HepG2 (cell line): ENCODE data around the gene APRT. TPM values are rescaled to one million over a fixed set of nuclear protein-coding genes. Genes with fewer than 3 reads are reported as not detected.

Experiments
- ARID2 ChIP-seq: sonication (generic); formaldehyde crosslinking; IDR thresholded peaks from 2 replicates; pipeline ENCODE4 v1.8.1; 2022; ENCODE audit warnings: mild to moderate bottlenecking, missing genetic modification reagents, borderline replicate concordance
- ARID5B ChIP-seq: IDR thresholded peaks from 2 replicates; pipeline ENCODE4 v1.4.0; 2020; ENCODE audit warnings: mild to moderate bottlenecking, missing genetic modification reagents
- ARNTL ChIP-seq: sonication (generic); formaldehyde crosslinking; IDR thresholded peaks from 2 replicates; pipeline ENCODE4 v1.4.0; 2020; ENCODE audit warnings: mild to moderate bottlenecking, missing genetic modification reagents
- FIP1L1 ChIP-seq: fragments of 200-400 bp; formaldehyde crosslinking; IDR thresholded peaks from 2 replicates; pipeline ENCODE4 v1.6.1; 2018; ENCODE audit warnings: low read depth, mild to moderate bottlenecking, low read length, moderate library complexity, borderline replicate concordance; ENCODE audit not compliant: insufficient read depth
- FOXM1 ChIP-seq: sonication (generic); formaldehyde crosslinking; IDR thresholded peaks from 2 replicates; pipeline ENCODE4 v1.5.0; 2020; ENCODE audit warnings: missing genetic modification reagents
- GLMP ChIP-seq: sonication (generic); formaldehyde crosslinking; IDR thresholded peaks from 2 replicates; pipeline ENCODE4 v1.9.0; 2021; ENCODE audit warnings: missing genetic modification reagents, mild to moderate bottlenecking, borderline replicate concordance
- NFE2L2 ChIP-seq: fragments of 150-350 bp; IDR thresholded peaks from 2 replicates; pipeline ENCODE4 v1.6.1; 2014; ENCODE audit warnings: low read length
- NKX3-1 ChIP-seq: sonication (generic); formaldehyde crosslinking; IDR thresholded peaks from 2 replicates; pipeline ENCODE4 v1.5.0; 2020; ENCODE audit warnings: missing genetic modification reagents
- RFXAP ChIP-seq: sonication (generic); formaldehyde crosslinking; IDR thresholded peaks from 2 replicates; pipeline ENCODE4 v1.4.0; 2020; ENCODE audit warnings: missing genetic modification reagents, borderline replicate concordance
- XRCC5 ChIP-seq: fragments of 200-400 bp; formaldehyde crosslinking; optimal IDR thresholded peaks from 2 replicates; pipeline ENCODE3; 2017; ENCODE audit warnings: mild to moderate bottlenecking, low read length
- ZEB1 ChIP-seq: IDR thresholded peaks from 2 replicates; pipeline ENCODE4 v1.6.1; 2012; ENCODE audit warnings: mild to moderate bottlenecking, low read depth, inconsistent platforms; ENCODE audit not compliant: insufficient replicate concordance
- ZNF501 ChIP-seq: sonication (generic); formaldehyde crosslinking; IDR thresholded peaks from 2 replicates; pipeline ENCODE4 v1.5.1; 2020; ENCODE audit warnings: mild to moderate bottlenecking, moderate library complexity, missing genetic modification reagents
- ZNF614 ChIP-seq: IDR thresholded peaks from 2 replicates; pipeline ENCODE4 v1.6.1; 2018; ENCODE audit warnings: missing biosample characterization, missing genetic modification reagents, inconsistent platforms, borderline replicate concordance
- ZNF713 ChIP-seq: sonication (generic); formaldehyde crosslinking; IDR thresholded peaks from 2 replicates; pipeline ENCODE4 v1.4.0; 2020; ENCODE audit warnings: mild to moderate bottlenecking, missing genetic modification reagents
- ZSCAN22 ChIP-seq: sonication (generic); formaldehyde crosslinking; IDR thresholded peaks from 2 replicates; pipeline ENCODE4 v1.4.0; 2020; ENCODE audit warnings: mild to moderate bottlenecking, missing genetic modification reagents
- polyA plus RNA-seq, 8 experiments: library from polyadenylated mRNA; depleted of rRNA in 3 of 8; stranded (reverse) in 7 of 8; unstranded in 1 of 8; fragments of >200 nt; fragmentation: Illumina TruSeq in 4 of 8; extraction: Trizol in 4 of 8; gene quantifications; 2 replicates each; pipeline versions ENCODE4 v1.2.1 to v1.2.3, GENCODE V29; 2011 to 2016; ENCODE audit warnings: low read depth in 4 of 8, missing spikeins in 1 of 8, mixed read lengths in 1 of 8; ENCODE audit not compliant: insufficient read depth in 1 of 8
- total RNA-seq, 5 experiments: library from RNA; depleted of rRNA; stranded (reverse); fragments of >200 nt; fragmentation: Illumina TruSeq; extraction: Trizol; gene quantifications; 2 replicates each; pipeline ENCODE4 v1.2.3, GENCODE V29; 2016; ENCODE audit warnings: low read depth in 1 of 5
- TF ChIP-seq, protein P1 (sequence below): fragments of 450-650 bp; IDR thresholded peaks from 2 replicates; pipeline ENCODE4 v1.6.1; 2017
- TF ChIP-seq, protein P2 (sequence below): sonication (generic); formaldehyde crosslinking; IDR thresholded peaks from 2 replicates; pipeline ENCODE4 v1.5.0; 2020; ENCODE audit warnings: mild to moderate bottlenecking, missing genetic modification reagents
- TF ChIP-seq, protein P3 (sequence below): sonication (generic); formaldehyde crosslinking; IDR thresholded peaks from 2 replicates; pipeline ENCODE4 v1.4.0; 2020; ENCODE audit warnings: missing genetic modification reagents, borderline replicate concordance

The APRT gene
- total and polyA plus RNA-seq, 2 of the 13 experiments (the other 11 are each of a cell fraction or from before 2014, with no cell fraction given): 155 to 242 TPM

- TF ChIP-seq, protein P1, sequence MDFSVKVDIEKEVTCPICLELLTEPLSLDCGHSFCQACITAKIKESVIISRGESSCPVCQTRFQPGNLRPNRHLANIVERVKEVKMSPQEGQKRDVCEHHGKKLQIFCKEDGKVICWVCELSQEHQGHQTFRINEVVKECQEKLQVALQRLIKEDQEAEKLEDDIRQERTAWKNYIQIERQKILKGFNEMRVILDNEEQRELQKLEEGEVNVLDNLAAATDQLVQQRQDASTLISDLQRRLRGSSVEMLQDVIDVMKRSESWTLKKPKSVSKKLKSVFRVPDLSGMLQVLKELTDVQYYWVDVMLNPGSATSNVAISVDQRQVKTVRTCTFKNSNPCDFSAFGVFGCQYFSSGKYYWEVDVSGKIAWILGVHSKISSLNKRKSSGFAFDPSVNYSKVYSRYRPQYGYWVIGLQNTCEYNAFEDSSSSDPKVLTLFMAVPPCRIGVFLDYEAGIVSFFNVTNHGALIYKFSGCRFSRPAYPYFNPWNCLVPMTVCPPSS: no peak
- TF ChIP-seq ZNF713 (CRISPR knock-in tag): no peak
- TF ChIP-seq, protein P2, sequence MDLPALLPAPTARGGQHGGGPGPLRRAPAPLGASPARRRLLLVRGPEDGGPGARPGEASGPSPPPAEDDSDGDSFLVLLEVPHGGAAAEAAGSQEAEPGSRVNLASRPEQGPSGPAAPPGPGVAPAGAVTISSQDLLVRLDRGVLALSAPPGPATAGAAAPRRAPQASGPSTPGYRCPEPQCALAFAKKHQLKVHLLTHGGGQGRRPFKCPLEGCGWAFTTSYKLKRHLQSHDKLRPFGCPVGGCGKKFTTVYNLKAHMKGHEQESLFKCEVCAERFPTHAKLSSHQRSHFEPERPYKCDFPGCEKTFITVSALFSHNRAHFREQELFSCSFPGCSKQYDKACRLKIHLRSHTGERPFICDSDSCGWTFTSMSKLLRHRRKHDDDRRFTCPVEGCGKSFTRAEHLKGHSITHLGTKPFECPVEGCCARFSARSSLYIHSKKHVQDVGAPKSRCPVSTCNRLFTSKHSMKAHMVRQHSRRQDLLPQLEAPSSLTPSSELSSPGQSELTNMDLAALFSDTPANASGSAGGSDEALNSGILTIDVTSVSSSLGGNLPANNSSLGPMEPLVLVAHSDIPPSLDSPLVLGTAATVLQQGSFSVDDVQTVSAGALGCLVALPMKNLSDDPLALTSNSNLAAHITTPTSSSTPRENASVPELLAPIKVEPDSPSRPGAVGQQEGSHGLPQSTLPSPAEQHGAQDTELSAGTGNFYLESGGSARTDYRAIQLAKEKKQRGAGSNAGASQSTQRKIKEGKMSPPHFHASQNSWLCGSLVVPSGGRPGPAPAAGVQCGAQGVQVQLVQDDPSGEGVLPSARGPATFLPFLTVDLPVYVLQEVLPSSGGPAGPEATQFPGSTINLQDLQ (CRISPR knock-in tag): peak; percentile 62; the same call in 1 of the 2 replicates
- no peak for TF ChIP-seq ZNF614 (CRISPR knock-in tag)
- TF ChIP-seq ARID5B (CRISPR knock-in tag): peak; percentile 8; the same call in 1 of the 2 replicates
- TF ChIP-seq FOXM1: 0 out of 2 replicates have a peak, but pooled peaks have one; percentile 14
- peak; percentile 72; the same call in 1 of the 2 replicates for TF ChIP-seq RFXAP (CRISPR knock-in tag)
- TF ChIP-seq ZSCAN22: no peak
- TF ChIP-seq ARID2 (CRISPR knock-in tag): no peak
- no peak for TF ChIP-seq ZEB1
- TF ChIP-seq XRCC5: no peak
- peak; percentile 86 for TF ChIP-seq ZNF501
- TF ChIP-seq GLMP (CRISPR knock-in tag): no peak
- no peak for TF ChIP-seq NFE2L2
- TF ChIP-seq, protein P3, sequence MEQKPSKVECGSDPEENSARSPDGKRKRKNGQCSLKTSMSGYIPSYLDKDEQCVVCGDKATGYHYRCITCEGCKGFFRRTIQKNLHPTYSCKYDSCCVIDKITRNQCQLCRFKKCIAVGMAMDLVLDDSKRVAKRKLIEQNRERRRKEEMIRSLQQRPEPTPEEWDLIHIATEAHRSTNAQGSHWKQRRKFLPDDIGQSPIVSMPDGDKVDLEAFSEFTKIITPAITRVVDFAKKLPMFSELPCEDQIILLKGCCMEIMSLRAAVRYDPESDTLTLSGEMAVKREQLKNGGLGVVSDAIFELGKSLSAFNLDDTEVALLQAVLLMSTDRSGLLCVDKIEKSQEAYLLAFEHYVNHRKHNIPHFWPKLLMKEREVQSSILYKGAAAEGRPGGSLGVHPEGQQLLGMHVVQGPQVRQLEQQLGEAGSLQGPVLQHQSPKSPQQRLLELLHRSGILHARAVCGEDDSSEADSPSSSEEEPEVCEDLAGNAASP (CRISPR knock-in tag): no peak; the same call in 1 of the 2 replicates
- TF ChIP-seq FIP1L1: no peak
- peak; percentile 36; the same call in 1 of the 2 replicates for TF ChIP-seq NKX3-1 (CRISPR knock-in tag)
- peak; percentile 70; the same call in 1 of the 2 replicates for TF ChIP-seq ARNTL (CRISPR knock-in tag)
Observed at GRCh38 chr16:88803264-88803987, 8.3 kb downstream of the APRT start, which contains the start of gene CDT1 (continued).
